NCI-H748 (cell line): ENCODE data around the gene FOXQ1.
"Not testable (repeated sequence)": the region's sequence is repeated elsewhere in the genome, so short reads cannot be mapped to it uniquely, and the experiment has no call there.

Experiments used
- DNase-seq: peaks from one replicate; lab custom pipeline; 2025; ENCODE audit not compliant: unreplicated experiment; lab: John Stamatoyannopoulos, UW

Gene FOXQ1

DNA sequence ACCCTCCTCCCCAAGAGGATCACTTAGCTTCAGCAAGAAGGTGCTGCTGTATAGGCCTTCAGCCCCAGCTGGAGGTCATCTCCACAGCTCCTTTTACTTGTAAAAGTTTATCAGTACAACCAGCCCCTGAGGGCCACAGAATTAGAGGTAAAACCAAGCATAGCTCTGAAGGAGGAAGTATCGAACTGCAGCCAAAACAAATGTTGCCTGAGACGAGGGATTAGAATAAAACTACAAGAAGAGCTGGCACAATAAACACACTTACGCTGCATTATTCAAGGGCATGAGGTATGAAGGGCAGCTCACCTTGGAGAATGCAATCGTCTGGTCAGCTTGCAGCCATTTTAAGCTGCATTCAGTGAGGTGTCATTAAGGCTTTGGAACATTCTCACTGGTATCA lies 21.1 kb upstream of the FOXQ1 start:
- DNase-seq, result no peak

DNA sequence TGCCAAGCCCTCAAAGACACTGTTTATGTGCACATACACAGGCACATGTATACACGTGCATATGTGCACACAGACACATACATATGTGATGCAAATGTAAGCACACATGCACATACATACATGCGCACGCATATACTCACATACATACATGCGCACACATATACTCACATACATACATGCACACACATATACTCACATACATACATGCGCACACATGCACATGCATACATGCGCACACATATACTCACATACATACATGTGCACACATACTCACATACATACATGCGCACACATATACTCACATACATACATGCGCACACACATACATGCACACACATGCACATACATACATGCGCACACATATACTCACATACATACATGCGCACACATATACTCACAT lies 20.5 kb upstream of the FOXQ1 start:
- no peak for DNase-seq

DNA sequence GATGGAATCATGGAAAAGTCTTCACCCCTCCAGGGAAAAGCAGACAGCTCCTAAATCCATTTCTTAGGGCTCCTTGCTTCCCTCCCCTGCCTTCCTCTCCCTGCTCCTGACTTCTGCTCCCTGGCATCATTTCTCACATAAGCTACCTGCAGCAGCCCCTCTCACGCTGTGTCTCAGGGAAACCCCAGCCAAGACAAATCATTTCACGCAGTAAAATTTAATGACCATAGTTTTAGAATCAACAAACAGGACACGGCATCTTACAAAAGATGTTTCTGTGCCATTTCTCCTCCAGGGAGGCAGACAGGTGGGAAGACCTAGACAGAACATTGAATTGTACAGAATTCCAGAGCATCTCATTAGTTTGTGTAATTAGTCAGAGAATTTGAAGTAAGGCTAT lies 16.5 kb upstream of the FOXQ1 start:
- no peak for DNase-seq

DNA sequence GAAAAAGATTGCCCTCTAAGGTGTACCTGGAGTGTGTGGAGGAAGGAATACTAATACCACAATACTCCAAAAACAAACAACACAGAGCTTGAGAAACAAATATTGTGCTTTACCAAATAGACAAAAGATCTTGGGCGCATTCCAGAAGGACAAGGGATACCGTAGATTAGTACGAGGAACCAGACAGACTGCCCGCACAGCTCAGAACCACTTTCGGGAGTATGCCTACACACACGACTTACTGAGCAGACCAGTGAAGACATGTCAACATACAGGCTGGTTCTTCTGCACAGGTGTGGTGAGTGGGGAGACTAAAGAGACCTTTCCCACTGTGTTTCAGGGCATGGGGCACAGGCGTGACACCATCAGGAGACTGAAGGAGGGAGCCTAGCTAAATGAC lies 15.8 kb upstream of the FOXQ1 start:
- DNase-seq, result no peak

DNA sequence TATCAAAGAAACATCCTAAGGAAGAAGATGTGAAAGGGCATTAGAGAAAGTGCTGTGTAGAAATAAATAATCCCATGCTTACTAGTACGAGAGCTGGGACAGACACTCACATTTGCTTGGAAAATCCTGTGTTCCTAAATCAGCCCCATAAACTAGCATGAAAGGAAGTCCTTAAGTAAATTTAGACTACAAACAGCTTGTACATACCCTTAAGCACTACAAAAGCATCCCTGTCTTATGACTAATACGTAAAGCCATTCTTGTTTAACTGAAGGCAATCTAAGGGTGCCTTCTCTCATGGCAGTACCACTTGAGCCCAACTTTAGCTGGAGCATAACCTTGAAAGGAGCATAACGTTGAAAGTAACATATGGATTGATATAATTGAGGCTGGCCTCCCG lies 15.4 kb upstream of the FOXQ1 start:
- DNase-seq, result no peak

DNA sequence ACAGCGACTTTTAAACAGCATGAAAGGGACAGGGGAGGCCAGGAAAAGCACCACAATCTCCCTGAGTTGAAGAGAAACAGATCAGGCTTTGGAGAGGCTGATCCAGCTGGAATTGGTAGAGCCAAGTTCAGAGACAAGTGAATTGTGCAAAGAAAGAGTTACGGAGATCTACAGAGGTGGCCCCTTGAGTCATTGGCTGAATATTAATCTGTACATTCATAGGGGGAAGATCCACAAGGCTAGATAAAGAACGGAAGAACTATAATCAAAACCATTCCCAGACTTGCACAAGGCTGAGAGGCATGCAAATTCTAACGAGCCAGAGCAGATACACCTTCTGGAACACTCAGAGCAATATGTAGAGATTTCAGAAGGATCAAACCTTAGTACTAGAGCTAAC lies 14.2 kb upstream of the FOXQ1 start:
- no peak for DNase-seq

DNA sequence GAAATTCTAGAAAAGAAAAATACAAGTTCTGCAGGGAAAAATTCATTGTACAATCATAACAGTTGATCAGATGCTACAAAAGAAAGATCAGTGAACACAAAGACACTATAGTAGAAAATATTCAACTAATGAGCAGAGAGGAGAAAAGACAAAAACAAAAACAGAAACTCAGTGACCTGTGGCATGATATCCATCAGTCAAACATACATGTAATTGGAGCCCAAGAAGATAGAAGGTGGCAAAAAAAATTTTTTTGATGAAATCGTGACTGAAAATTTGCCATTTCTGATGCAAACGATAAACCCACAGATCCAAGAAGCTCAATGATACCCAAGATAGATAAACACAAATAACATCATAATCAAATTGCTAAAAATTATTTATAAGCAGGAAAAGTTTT lies 13.1 kb upstream of the FOXQ1 start:
- DNase-seq, result no peak

DNA sequence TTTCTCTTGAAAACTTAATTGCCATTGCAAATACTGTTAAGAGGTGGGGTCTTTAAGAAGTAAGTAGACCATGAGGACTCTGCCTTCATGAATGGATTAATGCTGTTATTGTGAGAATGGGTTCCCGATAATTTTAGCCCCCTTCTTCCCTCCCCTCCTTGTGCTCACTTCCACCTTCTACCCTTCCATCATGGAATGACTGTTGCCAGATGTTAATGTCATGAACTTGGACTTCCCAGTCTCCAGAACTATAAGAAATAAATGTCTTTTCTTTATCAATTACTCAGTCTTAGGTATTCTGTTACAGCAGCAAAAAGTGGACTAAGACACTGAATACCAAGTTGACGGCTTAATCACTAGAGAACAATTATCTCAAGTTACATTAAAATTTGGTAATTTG lies 5.8 kb upstream of the FOXQ1 start:
- no peak for DNase-seq

DNA sequence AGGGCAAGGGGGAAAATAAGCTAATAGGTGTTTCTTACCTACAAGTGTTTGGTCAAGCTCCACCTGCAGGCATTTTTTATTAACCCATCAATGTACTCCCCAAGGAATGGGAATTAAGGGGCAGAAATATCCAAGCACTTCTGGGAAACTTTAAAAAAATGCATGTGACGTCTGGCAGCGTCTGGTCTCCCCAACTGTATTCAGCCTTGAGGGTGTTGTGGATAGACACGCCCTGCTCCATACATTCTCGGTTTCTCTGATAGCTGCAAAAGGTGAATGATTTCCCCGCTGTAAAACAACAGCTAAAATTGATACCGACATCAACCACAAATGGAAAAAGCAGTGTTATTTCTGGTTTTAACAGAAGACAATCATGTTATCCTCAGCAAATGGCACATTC lies 2.5 kb upstream of the FOXQ1 start:
- DNase-seq, result no peak

DNA sequence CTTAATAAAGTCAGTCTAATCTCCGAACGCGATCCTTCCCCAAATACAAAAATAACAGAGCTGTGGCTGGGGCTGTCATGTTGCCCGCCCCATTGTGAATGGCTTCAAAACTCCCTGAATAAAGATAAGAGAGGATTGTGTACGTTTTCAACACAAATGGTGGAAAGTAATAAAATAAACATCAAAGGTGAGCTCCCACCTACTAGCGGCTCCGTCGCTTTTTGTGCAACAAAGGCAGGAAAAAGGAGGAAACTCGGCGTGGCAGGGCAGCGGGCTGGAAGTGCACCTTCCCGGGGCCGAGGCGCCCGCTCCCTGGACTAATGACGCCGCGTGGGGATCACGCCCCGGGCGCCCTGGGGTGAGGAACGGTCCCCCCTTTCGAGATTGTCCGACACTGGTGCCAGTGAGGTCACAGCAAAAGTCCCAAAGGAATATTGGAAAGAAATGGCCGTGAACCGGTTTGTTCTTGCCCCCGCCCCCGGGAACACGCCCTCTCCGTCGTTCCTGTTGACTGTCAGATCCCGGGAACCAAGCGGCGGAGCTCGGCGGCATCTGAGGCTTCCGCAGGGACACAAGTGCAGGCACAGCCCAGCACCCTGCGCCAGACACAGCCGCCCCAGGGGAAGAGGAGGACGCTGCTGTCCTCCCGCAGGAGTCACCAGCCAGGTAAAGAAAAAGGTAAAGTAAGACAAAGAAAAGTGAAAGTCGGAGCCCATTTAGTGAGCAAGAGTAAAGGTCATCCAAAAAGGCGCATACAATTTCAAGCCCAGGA lies 1.1 kb upstream of the FOXQ1 start:
- DNase-seq, result peak; percentile 66

DNA sequence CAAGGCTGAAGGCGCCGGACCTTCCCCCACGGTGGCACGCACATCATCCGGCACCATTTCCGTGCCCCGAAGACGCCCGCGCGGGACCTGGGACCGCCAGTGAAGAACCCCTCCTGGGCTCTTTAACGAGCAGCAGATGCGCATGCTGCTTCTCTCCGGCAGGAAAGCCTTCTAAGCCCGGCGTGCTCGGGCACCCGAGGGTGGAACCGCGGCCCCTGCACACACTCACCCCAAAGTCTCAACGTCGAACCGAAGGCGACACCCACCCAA lies 240 bp downstream of the FOXQ1 start:
- peak; percentile 71 for DNase-seq

DNA sequence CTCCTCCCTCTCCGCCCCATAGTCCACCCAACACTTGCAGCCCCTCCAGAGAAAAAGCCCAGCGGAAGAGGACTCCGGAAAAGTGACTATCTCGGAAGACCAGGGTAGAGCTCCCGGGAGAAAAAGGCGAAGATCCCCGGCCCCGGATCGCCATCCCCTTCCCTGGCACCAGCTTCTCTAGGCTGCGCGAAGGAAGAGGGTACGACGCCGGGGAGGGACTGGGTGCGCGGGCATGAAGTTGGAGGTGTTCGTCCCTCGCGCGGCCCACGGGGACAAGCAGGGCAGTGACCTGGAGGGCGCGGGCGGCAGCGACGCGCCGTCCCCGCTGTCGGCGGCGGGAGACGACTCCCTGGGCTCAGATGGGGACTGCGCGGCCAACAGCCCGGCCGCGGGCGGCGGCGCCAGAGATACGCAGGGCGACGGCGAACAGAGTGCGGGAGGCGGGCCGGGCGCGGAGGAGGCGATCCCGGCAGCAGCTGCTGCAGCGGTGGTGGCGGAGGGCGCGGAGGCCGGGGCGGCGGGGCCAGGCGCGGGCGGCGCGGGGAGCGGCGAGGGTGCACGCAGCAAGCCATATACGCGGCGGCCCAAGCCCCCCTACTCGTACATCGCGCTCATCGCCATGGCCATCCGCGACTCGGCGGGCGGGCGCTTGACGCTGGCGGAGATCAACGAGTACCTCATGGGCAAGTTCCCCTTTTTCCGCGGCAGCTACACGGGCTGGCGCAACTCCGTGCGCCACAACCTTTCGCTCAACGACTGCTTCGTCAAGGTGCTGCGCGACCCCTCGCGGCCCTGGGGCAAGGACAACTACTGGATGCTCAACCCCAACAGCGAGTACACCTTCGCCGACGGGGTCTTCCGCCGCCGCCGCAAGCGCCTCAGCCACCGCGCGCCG lies 822 bp downstream of the FOXQ1 start:
- peak; percentile 77 for DNase-seq

DNA sequence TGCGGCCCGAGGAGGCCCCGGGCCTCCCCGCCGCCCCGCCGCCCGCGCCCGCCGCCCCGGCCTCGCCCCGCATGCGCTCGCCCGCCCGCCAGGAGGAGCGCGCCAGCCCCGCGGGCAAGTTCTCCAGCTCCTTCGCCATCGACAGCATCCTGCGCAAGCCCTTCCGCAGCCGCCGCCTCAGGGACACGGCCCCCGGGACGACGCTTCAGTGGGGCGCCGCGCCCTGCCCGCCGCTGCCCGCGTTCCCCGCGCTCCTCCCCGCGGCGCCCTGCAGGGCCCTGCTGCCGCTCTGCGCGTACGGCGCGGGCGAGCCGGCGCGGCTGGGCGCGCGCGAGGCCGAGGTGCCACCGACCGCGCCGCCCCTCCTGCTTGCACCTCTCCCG lies 1.5 kb downstream of the FOXQ1 start:
- peak; percentile 67 for DNase-seq

DNA sequence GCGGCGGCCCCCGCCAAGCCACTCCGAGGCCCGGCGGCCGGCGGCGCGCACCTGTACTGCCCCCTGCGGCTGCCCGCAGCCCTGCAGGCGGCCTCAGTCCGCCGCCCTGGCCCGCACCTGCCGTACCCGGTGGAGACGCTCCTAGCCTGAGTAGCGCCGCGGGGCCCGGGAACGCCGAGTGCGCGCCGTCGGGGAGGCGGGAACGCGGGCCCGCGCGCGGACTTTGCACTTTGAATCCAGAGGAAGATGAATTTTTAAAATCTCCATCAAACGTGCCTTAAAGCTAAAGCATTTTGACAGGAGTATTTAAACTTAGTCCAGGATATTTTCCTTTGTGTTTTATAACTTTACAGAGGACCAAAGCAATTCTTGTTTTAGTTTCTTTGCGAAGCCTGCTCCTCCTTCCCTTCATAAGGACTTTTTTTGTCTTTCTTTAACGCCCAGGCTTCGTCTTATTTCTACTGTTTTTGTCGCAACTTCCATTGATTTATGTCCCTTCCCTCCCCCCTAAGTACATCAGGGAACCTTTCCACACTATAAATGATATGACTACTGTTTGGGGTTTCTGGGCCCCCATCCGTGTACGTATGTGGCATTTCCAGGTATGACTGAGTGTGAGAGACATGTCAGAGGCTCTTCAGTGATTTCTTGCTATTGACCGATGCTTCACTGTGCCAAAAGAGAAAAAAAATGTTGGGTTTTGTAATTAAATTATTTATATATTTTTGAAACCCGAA lies 2.0 kb downstream of the FOXQ1 start:
- DNase-seq, result peak; percentile 74

DNA sequence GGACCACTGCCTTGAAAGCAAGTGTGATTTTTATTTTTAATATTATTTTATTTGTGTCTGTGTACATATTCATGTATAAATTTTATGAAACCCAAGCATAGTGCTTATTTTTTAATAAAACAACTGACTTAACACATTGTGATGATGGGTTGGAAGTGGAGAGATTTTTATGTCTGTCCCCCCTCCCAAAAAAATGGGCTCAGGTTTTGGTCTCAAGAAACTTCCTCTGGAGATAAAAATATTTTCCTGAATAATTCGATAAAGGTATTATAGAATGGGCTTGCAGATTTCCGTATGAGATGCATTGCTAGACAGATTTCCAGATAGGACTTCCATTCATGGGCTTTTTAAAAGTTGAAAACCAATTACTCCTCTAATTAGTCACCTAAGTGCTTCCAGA lies 2.7 kb downstream of the FOXQ1 start:
- DNase-seq, result no peak

DNA sequence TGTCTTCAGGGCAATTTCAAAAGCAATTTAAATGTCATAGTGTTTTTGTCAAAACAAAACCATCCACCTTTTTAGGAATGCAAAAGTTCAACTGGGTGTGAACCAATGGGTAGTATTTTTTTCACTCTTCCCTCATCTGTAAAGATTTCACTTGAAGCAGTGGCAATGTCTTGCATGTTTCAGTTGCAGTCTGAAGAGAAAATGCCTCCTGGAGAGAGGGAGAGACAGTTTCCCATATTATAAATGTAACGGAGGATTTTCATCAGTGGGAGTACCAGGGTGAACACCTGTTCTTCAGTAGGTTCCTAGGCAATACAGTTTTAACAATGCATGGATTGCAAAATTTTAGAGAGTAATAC lies 3.3 kb downstream of the FOXQ1 start:
- no peak for DNase-seq

DNA sequence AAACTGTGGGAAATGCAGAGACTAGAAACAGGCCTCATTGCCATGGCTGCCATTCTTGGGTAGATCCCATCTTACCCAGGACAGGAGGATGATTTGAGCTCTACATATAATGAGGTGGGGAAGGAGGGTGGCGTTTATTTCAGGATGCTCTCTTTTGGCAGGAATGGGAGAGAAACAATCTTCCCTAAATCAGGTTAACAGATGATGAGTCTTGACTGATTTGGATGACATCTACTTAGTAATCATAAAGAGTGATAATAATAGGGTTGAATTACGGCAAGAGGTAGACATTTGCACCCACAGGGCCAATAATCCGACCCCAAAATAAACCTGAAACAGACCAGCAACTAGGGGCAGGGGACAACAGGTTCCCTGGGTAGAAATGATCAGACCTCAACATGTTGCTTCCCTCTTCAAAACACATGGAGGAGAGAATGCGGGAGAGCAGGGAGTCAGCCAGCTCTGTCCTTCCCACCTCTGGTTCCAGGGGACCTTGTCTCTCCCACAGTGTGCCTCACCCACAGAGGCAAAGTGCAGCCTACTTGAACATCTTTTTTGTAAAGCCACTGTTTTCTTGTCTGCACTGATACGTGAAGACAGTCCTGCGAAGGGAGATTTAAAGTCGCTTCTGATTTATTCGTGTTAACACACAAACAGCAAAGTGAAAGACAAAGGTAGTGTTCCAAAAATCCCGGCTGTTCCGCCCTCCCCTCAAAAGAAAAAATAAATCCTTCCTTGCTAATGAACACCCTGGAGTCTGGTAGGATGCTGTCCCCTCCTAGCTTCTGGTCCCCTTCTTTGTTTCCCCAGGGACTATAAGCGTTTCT lies 3.9 kb downstream of the FOXQ1 start:
- DNase-seq, result no peak

DNA sequence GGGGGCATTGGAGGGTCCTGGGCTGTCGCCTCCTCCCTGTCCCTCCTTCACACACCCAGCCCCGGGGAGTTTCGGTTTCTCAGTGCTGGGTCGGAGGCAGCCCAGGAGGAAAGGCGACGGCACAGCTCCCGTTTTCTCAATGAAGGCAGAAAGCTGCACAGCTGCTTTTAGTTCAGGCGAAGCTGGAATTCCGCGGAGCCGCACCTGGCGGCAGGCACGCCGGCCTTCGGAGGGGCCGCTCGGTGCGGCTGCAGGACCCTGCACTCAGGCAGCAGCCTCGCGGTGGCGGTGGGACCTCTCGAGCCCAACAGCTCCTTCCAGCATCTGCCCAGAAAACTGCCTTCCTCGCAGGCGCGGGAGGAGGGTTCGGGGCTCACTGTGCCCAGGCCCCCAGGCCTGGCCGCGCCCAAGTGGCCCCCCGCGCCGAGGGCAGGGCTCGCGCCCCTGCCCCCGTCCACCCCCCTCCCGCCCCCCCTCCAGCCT lies 4.6 kb downstream of the FOXQ1 start:
- peak; percentile 73 for DNase-seq

DNA sequence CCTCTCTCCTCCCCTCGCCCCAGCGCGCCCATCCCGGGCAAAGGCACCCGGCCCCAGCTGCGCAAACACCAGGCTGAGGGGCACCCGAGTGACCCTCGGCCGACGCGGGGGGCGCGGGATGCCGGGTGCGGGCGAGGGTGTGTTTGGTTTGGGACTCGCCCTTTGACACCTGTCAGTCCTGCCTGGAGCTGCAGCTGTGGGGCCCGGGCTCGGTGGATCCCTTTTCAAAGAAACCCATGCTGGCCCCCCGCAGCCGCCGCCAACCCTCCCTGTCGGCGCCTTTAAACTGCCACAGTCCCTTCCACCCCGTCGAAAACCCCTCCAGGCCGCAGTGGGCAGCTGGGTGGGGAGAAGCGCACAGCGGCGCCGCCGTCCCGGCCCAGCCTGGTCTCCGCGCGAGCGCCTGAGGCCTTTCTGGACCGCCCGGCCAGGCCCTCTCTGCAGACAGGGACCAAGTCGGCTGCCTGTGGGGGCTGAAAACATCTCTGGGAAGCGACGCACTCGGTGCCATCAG lies 5.5 kb downstream of the FOXQ1 start:
- DNase-seq, result no peak

DNA sequence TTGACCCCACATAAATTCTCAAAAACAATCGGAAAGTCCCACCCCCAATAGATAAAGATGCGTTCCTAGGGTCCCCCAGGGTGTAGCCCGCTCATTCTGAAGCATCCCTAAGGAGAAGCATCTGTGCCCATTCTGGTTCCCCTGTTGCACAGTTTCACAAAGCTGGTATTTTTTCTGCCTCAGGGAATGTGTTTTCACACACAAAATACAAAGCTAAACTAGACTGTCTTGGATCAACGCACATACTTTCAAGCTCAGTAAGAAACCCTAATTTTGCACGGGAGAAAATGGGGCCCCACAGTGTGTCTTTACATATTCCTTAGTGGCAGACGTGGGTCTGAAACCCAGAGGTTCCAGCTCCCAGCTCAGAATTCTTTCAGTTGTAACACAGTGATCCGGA lies 6.1 kb downstream of the FOXQ1 start:
- DNase-seq, result no peak

DNA sequence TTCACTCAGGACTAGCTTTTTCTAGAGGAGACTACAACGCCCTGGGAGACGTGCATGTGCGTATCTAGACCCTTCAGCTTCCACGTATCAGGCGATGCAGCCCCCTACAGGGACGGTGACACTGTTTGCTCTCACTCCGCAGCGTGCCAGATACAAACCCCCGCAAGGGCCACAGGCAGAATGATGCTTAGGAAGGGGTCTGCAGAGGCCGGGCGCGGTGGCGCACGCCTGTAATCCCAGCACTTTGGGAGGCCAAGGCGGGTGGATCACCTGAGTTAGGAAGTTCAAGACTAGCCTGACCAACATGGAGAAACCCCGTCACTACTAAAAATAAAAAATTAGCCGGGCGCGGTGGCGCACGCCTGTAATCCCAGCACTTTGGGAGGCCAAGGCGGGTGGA lies 6.7 kb downstream of the FOXQ1 start:
- DNase-seq, result not testable (repeated sequence)
